OCI-LY3 (cell line): ENCODE data around the gene LRRC7.

Experiments used
- H2AFZ ChIP-seq: fragments of 200-600, 300-600 bp; shearing (Covaris generic); 2 replicates; pipeline ENCODE4 v1.6.0; 2014; ENCODE audit warnings: antibody characterized with exemption, low read depth, low read length
- H3K27ac ChIP-seq: fragments of 200-600, 300-600 bp; sonication (generic); 2 replicates; pipeline ENCODE4 v1.5.1; 2014; ENCODE audit warnings: mild to moderate bottlenecking, low read length, moderate library complexity, mixed read lengths
- H3K27me3 ChIP-seq: fragments of 200-600, 300-600 bp; sonication (generic); 2 replicates; pipeline ENCODE4 v1.6.1; 2014; ENCODE audit warnings: low read depth, low read length, mixed read lengths
- H3K36me3 ChIP-seq: fragments of 200-600, 300-600 bp; sonication (generic); replicated peaks from 2 replicates; pipeline ENCODE3; 2014; ENCODE audit warnings: low read depth, low read length, mixed read lengths
- H3K4me1 ChIP-seq: fragments of 300-600, 200-600 bp; sonication (generic); 2 replicates; pipeline ENCODE4 v1.6.1; 2014; ENCODE audit warnings: low read length, mixed read lengths
- H3K4me2 ChIP-seq: fragments of 200-600, 300-600 bp; sonication (generic); 2 replicates; pipeline ENCODE4 v1.6.1; 2014; ENCODE audit warnings: low read length, mixed read lengths
- H3K4me3 ChIP-seq: fragments of 300-600, 200-600 bp; sonication (generic); 2 replicates; pipeline ENCODE4 v1.5.1; 2014; ENCODE audit warnings: antibody characterized with exemption, mild to moderate bottlenecking, low read length, moderate library complexity
- H3K79me2 ChIP-seq: fragments of 300-600, 200-600 bp; shearing (Covaris generic); 2 replicates; pipeline ENCODE4 v1.6.1; 2014; ENCODE audit warnings: mild to moderate bottlenecking, low read length, mixed read lengths
- H3K9ac ChIP-seq: fragments of 300-600, 200-600 bp; shearing (Covaris generic); 2 replicates; pipeline ENCODE4 v1.6.0; 2014; ENCODE audit warnings: mild to moderate bottlenecking, low read length, moderate library complexity
- H3K9me3 ChIP-seq: fragments of 200-600, 300-600 bp; shearing (Covaris generic); 2 replicates; pipeline ENCODE4 v1.6.1; 2014; ENCODE audit warnings: low read length, mixed read lengths; ENCODE audit not compliant: insufficient read depth
- H4K20me1 ChIP-seq: fragments of 200-600, 300-600 bp; sonication (generic); 2 replicates; pipeline ENCODE4 v1.6.1; 2016; ENCODE audit warnings: low read length, mixed read lengths; ENCODE audit not compliant: insufficient read depth
- EZH2phosphoT487 ChIP-seq: fragments of 200-600 bp; shearing (Covaris generic); IDR thresholded peaks from 2 replicates; pipeline ENCODE4 v1.6.1; 2018; ENCODE audit warnings: antibody characterized with exemption, mixed run types, low read depth
- TF ChIP-seq, protein P1 (sequence below): fragments of 200-600, 300-600 bp; sonication (generic); IDR thresholded peaks from 2 replicates; pipeline ENCODE4 v1.5.1; 2014; ENCODE audit warnings: antibody characterized with exemption, low read length, low read depth

LRRC7 gene

DNA sequence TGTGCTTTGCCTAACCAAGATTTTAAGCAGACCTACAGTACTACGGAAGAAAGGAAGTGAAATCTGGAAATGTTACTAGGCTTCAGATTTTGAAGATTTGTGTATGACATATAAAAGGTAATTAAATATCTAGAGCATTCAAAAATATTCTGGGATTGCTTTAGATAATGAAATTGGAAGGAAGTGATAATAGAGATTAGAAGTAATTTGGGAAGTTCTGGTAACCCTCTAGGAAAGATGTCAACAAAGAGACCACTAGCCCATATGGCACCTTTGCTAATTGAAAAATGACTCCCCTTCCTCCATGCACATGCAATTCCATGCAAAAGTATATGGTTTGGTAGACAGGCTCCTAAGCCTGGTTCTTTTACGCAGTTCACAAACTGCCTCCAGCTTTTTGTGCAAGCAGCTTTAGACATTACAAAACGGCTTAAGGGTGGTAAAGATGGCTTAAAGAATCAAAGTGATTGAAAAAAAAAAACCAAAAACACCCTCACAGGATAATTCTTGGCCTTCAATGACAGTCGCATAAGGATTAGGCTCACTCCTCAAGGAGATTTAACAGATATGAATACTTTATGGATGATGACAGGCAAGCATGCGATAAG is 81.8 kb downstream of the LRRC7 start:
- no peaks in the 10 kb centered on the region for H3K4me1 ChIP-seq
- no peak overlapping the region for H2AFZ ChIP-seq
- no peaks in the 10 kb centered on the region for H4K20me1 ChIP-seq
- no peaks in the 10 kb centered on the region for H3K79me2 ChIP-seq
- no peak for TF ChIP-seq EZH2phosphoT487
- TF ChIP-seq, protein P1, sequence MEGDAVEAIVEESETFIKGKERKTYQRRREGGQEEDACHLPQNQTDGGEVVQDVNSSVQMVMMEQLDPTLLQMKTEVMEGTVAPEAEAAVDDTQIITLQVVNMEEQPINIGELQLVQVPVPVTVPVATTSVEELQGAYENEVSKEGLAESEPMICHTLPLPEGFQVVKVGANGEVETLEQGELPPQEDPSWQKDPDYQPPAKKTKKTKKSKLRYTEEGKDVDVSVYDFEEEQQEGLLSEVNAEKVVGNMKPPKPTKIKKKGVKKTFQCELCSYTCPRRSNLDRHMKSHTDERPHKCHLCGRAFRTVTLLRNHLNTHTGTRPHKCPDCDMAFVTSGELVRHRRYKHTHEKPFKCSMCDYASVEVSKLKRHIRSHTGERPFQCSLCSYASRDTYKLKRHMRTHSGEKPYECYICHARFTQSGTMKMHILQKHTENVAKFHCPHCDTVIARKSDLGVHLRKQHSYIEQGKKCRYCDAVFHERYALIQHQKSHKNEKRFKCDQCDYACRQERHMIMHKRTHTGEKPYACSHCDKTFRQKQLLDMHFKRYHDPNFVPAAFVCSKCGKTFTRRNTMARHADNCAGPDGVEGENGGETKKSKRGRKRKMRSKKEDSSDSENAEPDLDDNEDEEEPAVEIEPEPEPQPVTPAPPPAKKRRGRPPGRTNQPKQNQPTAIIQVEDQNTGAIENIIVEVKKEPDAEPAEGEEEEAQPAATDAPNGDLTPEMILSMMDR: no peak
- H3K27me3 ChIP-seq: no peaks in the 10 kb centered on the region
- no peak overlapping the region for H3K4me3 ChIP-seq
- no peak overlapping the region for H3K4me2 ChIP-seq
- no peaks in the 10 kb centered on the region for H3K9me3 ChIP-seq
- no peak overlapping the region for H3K27ac ChIP-seq
- no peak overlapping the region for H3K9ac ChIP-seq
- H3K36me3 ChIP-seq: no peaks in the 10 kb centered on the region

DNA sequence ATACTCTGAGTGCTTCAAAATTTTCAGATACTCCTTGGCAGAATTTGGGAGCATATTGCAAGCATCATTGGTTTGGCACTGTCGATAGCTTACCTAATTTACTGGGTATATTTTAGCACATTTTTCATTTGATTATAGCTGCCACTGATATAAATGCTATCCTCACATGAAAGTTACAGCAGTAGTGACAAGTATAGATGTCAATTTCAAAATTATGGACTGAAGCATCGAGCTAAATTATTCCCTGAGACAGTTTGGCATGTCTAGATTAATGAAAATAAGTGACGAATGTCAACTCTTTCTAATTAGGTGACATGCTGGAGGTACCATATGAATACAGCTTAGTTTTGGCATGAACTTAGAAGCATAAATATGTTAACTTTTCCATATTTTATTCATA is 83.1 kb downstream of the LRRC7 start:
- no peaks in the 10 kb centered on the region for H3K36me3 ChIP-seq
- H3K9me3 ChIP-seq: no peaks in the 10 kb centered on the region
- no peaks in the 10 kb centered on the region for H3K4me1 ChIP-seq
- no peak overlapping the region for H3K9ac ChIP-seq
- no peak overlapping the region for H3K27ac ChIP-seq
- no peak overlapping the region for H2AFZ ChIP-seq
- TF ChIP-seq, protein P1: no peak
- no peak for TF ChIP-seq EZH2phosphoT487
- H3K4me2 ChIP-seq: no peak overlapping the region
- no peaks in the 10 kb centered on the region for H3K27me3 ChIP-seq
- no peaks in the 10 kb centered on the region for H4K20me1 ChIP-seq
- no peaks in the 10 kb centered on the region for H3K79me2 ChIP-seq
- no peak overlapping the region for H3K4me3 ChIP-seq

DNA sequence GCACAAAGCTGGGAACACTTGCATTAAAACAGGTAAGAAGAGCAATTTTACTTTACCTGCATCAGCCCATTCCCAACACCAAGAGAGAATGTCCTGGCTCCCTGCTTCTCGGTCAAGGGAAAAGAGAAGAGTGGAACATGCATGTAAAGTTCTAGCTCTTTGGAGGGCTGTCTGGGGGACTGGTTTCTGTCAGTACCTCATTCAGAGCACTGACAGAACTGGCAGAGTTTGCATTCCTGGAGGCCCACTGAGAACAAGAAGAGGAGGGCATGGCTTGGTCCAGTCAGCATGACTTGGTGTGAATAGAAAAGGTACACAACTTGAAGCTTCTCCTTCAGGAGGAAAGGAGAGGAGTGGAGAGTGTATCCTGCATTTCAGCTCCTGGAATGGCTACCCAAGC is 83.9 kb downstream of the LRRC7 start:
- Histone ChIP-seq H3K4me3 (no peak overlapping the region), H3K9me3 (no peaks in the 10 kb centered on the region), H4K20me1 (no peaks in the 10 kb centered on the region), H3K27me3 (no peaks in the 10 kb centered on the region), H2AFZ (no peak overlapping the region), H3K9ac (no peak overlapping the region), H3K79me2 (no peaks in the 10 kb centered on the region), H3K27ac (no peak overlapping the region), H3K4me1 (no peaks in the 10 kb centered on the region), H3K36me3 (no peaks in the 10 kb centered on the region), H3K4me2 (no peak overlapping the region)
- TF ChIP-seq, protein P1: no peak
- no peak for TF ChIP-seq EZH2phosphoT487

DNA sequence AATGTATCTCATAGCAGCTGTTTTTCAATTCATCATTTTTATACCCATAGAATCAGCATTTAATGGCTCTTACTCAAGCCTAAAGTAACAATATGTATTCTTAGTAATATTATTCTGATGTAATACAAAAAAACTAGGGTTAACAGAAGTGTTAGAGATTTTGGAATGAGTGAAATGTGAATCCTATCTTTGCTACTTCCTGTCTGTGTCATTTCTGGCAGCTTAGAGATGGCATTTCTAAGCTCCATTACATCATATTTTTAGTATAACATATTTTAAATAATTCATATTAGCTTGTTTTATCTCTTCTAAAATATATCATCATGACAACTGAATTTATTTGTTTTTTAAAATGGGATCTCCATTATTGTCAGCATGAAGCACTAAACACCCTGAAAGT is 90.2 kb downstream of the LRRC7 start:
- H4K20me1 ChIP-seq: no peaks in the 10 kb centered on the region
- no peak overlapping the region for H3K27ac ChIP-seq
- no peaks in the 10 kb centered on the region for H3K36me3 ChIP-seq
- TF ChIP-seq EZH2phosphoT487: no peak
- TF ChIP-seq, protein P1: no peak
- H3K27me3 ChIP-seq: no peaks in the 10 kb centered on the region
- H2AFZ ChIP-seq: no peak overlapping the region
- H3K4me1 ChIP-seq: no peaks in the 10 kb centered on the region
- no peaks in the 10 kb centered on the region for H3K79me2 ChIP-seq
- no peak overlapping the region for H3K9ac ChIP-seq
- H3K4me2 ChIP-seq: no peak overlapping the region
- no peaks in the 10 kb centered on the region for H3K9me3 ChIP-seq
- H3K4me3 ChIP-seq: no peak overlapping the region
